Activated CD8-positive, alpha-beta memory T cell treated with anti-CD3 and anti-CD28 coated beads, Interleukin-2, amount 50 U/mL, for 4 hours (primary cell): ENCODE results near the gene PTCD3.
A peak's percentile ranks its signal among the peaks of the same experiment; 100 is the strongest.

Source experiments
- DNase-seq: peaks from one replicate; pipeline ENCODE4 v3.0.0-alpha.2; 2020

The PTCD3 gene

GRCh38 chr2:86105969-86106945, at the start of gene PTCD3:
Gene PTCD3 (plus strand): TSS chr2:86106235. CDS start chr2:86106248, 13 bp downstream.
- peak; percentile 91 for DNase-seq

- no peak for DNase-seq
These were observed 49.3 kb upstream of the PTCD3 start for GRCh38 chr2:86056590-86057331.

GRCh38 chr2:86062043-86062442, 44.0 kb upstream of the PTCD3 start:
- no peak for DNase-seq

- no peak for DNase-seq
These were observed 42.0 kb upstream of the PTCD3 start for GRCh38 chr2:86064006-86064405.

GRCh38 chr2:86065512-86065911, 40.5 kb upstream of the PTCD3 start:
- DNase-seq, result no peak

- DNase-seq, result no peak
These were observed 39.9 kb upstream of the PTCD3 start for GRCh38 chr2:86066007-86066578.

GRCh38 chr2:86066915-86067314, 39.1 kb upstream of the PTCD3 start:
- no peak for DNase-seq

GRCh38 chr2:86068136-86068588, 37.9 kb upstream of the PTCD3 start:
- peak; percentile 48 for DNase-seq

GRCh38 chr2:86068648-86069047, 37.4 kb upstream of the PTCD3 start:
- DNase-seq, result no peak

GRCh38 chr2:86069091-86069685, 36.8 kb upstream of the PTCD3 start:
- no peak for DNase-seq

GRCh38 chr2:86069783-86070339, 36.2 kb upstream of the PTCD3 start:
- no peak for DNase-seq

- DNase-seq, result no peak
These were observed 35.2 kb upstream of the PTCD3 start for GRCh38 chr2:86070868-86071267.

- DNase-seq, result no peak
These were observed 33.7 kb upstream of the PTCD3 start for GRCh38 chr2:86072271-86072858.

- no peak for DNase-seq
These were observed 32.8 kb upstream of the PTCD3 start for GRCh38 chr2:86073225-86073624.

- no peak for DNase-seq
These were observed 31.8 kb upstream of the PTCD3 start for GRCh38 chr2:86074256-86074655.

- DNase-seq, result no peak
These were observed 31.2 kb upstream of the PTCD3 start for GRCh38 chr2:86074811-86075210.

- no peak for DNase-seq
These were observed 30.1 kb upstream of the PTCD3 start for GRCh38 chr2:86075886-86076285.

- DNase-seq, result peak; percentile 28
These were observed 27.1 kb upstream of the PTCD3 start for GRCh38 chr2:86078774-86079545.

GRCh38 chr2:86079981-86080911, 25.8 kb upstream of the PTCD3 start:
- peak; percentile 78 for DNase-seq

GRCh38 chr2:86081724-86082123, 24.3 kb upstream of the PTCD3 start:
- DNase-seq, result no peak
